B cell (primary cell): ENCODE measurements around the gene EFCAB7. TPM values are rescaled to one million over a fixed set of nuclear protein-coding genes. Genes with fewer than 3 reads are reported as not detected.

Experiments used
- ATAC-seq: fragments of 200-7000 bp; cut with Tn5 transposase; one replicate; pipeline ENCODE4 v1.10.0; 2021; ENCODE audit warnings: low read depth, mild to moderate bottlenecking, moderate number of reproducible peaks, moderate library complexity
- CTCF ChIA-PET: fragments of 350-600 bp; sonication (Branson Sonifier 250); formaldehyde crosslinking; loops from one replicate; lab custom pipeline; 2021; ENCODE audit warnings: antibody characterized with exemption, inconsistent platforms; lab: Charles Lee
- POLR2A ChIA-PET: fragments of 350-600 bp; sonication (Branson Sonifier 250); formaldehyde crosslinking; loops from one replicate; lab custom pipeline; 2021; ENCODE audit warnings: antibody characterized with exemption; lab: Charles Lee
- DNase-seq: peaks from one replicate; pipeline ENCODE4 v3.0.0; 2013
- H2AFZ ChIP-seq: 2 replicates; pipeline ENCODE4 v1.6.1; 2012; ENCODE audit warnings: mild to moderate bottlenecking, low read depth, low read length; ENCODE audit not compliant: insufficient read depth, poor library complexity, severe bottlenecking
- H3K27ac ChIP-seq, 2 donors: 1 replicate in 1 of 2; 2 replicates in 1 of 2; pipeline ENCODE4 v1.5.1; 2012 to 2013; ENCODE audit warnings: low read length in 2 of 2, mild to moderate bottlenecking in 2 of 2, moderate library complexity in 1 of 2
- H3K27me3 ChIP-seq, 4 experiments: fragments of 200-600 bp in 1 of 4; sonication (generic) in 1 of 4; replicated peaks in 1 of 4; 1 replicate in 2 of 4; 2 replicates in 2 of 4; pipeline versions ENCODE4 v1.6.1 to v1.7.0; 2013 to 2016; ENCODE audit warnings: low read length in 3 of 4, mild to moderate bottlenecking in 2 of 4, mixed read lengths in 1 of 4, moderate library complexity in 1 of 4; ENCODE audit not compliant: insufficient read depth in 4 of 4, control insufficient read depth in 3 of 4; ENCODE audit errors: control extremely low read depth in 1 of 4
- H3K36me3 ChIP-seq, 2 experiments: replicated peaks in 1 of 2; 1 replicate in 1 of 2; 2 replicates in 1 of 2; pipeline versions ENCODE4 v1.6.1 to v1.7.1; 2013; ENCODE audit warnings: low read length in 1 of 2; ENCODE audit not compliant: insufficient read depth in 2 of 2, control insufficient read depth in 1 of 2; ENCODE audit errors: control extremely low read depth in 1 of 2, extremely low read depth in 1 of 2
- H3K4me1 ChIP-seq, 2 donors: fragments of 200-600 bp in 1 of 2; sonication (generic) in 1 of 2; 1 replicate in 1 of 2; 2 replicates in 1 of 2; pipeline versions ENCODE4 v1.5.1 to v1.6.1; 2013 to 2017; ENCODE audit warnings: low read length in 2 of 2; ENCODE audit not compliant: control insufficient read depth in 2 of 2, insufficient read depth in 2 of 2
- H3K4me2 ChIP-seq: replicated peaks from 2 replicates; pipeline ENCODE3; 2012; ENCODE audit warnings: mild to moderate bottlenecking, low read depth, low read length; ENCODE audit not compliant: poor library complexity, severe bottlenecking
- H3K4me3 ChIP-seq, 5 experiments: fragments of 200-600 bp in 1 of 5; sonication (generic) in 1 of 5; 1 replicate in 3 of 5; 2 replicates in 2 of 5; pipeline versions ENCODE4 v1.5.1 to v1.7.0; 2011 to 2016; ENCODE audit warnings: low read length in 4 of 5, mild to moderate bottlenecking in 4 of 5, low read depth in 2 of 5, control low read depth in 1 of 5, moderate library complexity in 1 of 5; ENCODE audit not compliant: insufficient read depth in 1 of 5; ENCODE audit errors: control extremely low read depth in 1 of 5, extremely low read depth in 1 of 5
- H3K79me2 ChIP-seq: fragments of 200-600 bp; sonication (generic); one replicate; pipeline ENCODE4 v1.6.0; 2016; ENCODE audit warnings: low read length; ENCODE audit not compliant: control insufficient read depth, insufficient read depth
- H3K9ac ChIP-seq: fragments of 200-600 bp; sonication (generic); 2 replicates; pipeline ENCODE4 v1.6.1; 2017; ENCODE audit warnings: mild to moderate bottlenecking, low read length, moderate library complexity
- H3K9me3 ChIP-seq, 3 donors: one replicate each; pipeline versions ENCODE4 v1.6.1 to v1.7.1; 2013; ENCODE audit warnings: low read length in 2 of 3; ENCODE audit not compliant: control insufficient read depth in 2 of 3, insufficient read depth in 1 of 3; ENCODE audit errors: control extremely low read depth in 1 of 3
- H4K20me1 ChIP-seq: 2 replicates; pipeline ENCODE4 v1.6.0; 2012; ENCODE audit warnings: mild to moderate bottlenecking, low read length; ENCODE audit not compliant: insufficient read depth, control insufficient read depth, poor library complexity, severe bottlenecking
- H3K27ac Mint-ChIP-seq: one replicate; pipeline ENCODE4 v1.8.0; 2021; ENCODE audit warnings: mixed read lengths
- H3K27me3 Mint-ChIP-seq: one replicate; pipeline ENCODE4 v1.8.0; 2021; ENCODE audit warnings: mixed read lengths
- H3K4me1 Mint-ChIP-seq: one replicate; pipeline ENCODE4 v1.8.0; 2021; ENCODE audit warnings: mixed read lengths
- H3K4me3 Mint-ChIP-seq: one replicate; pipeline ENCODE4 v1.8.0; 2021; ENCODE audit warnings: mixed read lengths
- H3K9me3 Mint-ChIP-seq: one replicate; pipeline ENCODE4 v1.8.0; 2022; ENCODE audit warnings: mixed read lengths; ENCODE audit not compliant: insufficient read depth
- CTCF ChIP-seq: fragments of 200-600 bp; IDR thresholded peaks from one replicate; pipeline ENCODE4 v1.8.0; 2022; ENCODE audit warnings: antibody characterized with exemption, mild to moderate bottlenecking
- EZH2 ChIP-seq: IDR thresholded peaks from 2 replicates; pipeline ENCODE4 v1.6.1; 2012; ENCODE audit warnings: borderline replicate concordance, low read depth, mild to moderate bottlenecking, moderate library complexity, low read length; ENCODE audit not compliant: insufficient read depth, poor library complexity, severe bottlenecking
- WGBS: methylation state at CpG from one replicate; pipeline ENCODE4 v1.1.5; 2013; ENCODE audit warnings: missing lambda C conversion rate; ENCODE audit not compliant: insufficient coverage; 5-methylcytosine and 5-hydroxymethylcytosine counted together
- intact Hi-C: fragments of 100-400 bp; cut with micrococcal nuclease; formaldehyde crosslinking; loops from one replicate; pipeline ENCODE4 v1.10.0; 2022
- polyA plus RNA-seq: library from polyadenylated mRNA; depleted of rRNA; stranded (reverse); fragments of >200 nt; gene quantifications from 2 replicates; pipeline ENCODE4 v1.2.3, GENCODE V29; 2012
- total RNA-seq, 2 donors: library from RNA; stranded (reverse); fragments of 120-200 nt in 1 of 2; gene quantifications; 1 replicate in 1 of 2; 2 replicates in 1 of 2; pipeline versions ENCODE4 v1.2.3 to v1.2.4, GENCODE V29; 2013 to 2022

Gene EFCAB7
- total and polyA plus RNA-seq, 2 donors (not counting 1 experiment from before 2014, with no cell fraction given): 3.6 to 11.2 TPM

- Histone ChIP-seq H3K4me1 (peaks cover 16 to 17% of the 10 kb centered on the region in 2 donors), H3K79me2 (peaks cover 18% of the 10 kb centered on the region), H3K9ac (peak overlapping the region; percentile 83), H3K27ac (peak overlapping the region in 1 of 2 donors; percentile 91), H3K27me3 (no peaks in the 10 kb centered on the region), H3K9me3 (no peaks in the 10 kb centered on the region), H3K4me3 (peak overlapping the region in 2 of 5 experiments; percentile 78 to 96), H4K20me1 (no peaks in the 10 kb centered on the region), H3K4me2 (peak overlapping the region; percentile 82), H3K36me3 (peaks cover 0 to 1% of the 10 kb centered on the region in 2 experiments), H2AFZ (peak overlapping the region; percentile 95)
- intact Hi-C loops: loop anchor here (5.0 kb wide), 3 partner anchors 207 to 742 kb away; partner anchors contain the start of gene ATG4C
- no peaks in the 10 kb centered on the region for H3K27me3 Mint-ChIP-seq
- H3K27ac Mint-ChIP-seq: peak overlapping the region; percentile 26
- DNase-seq (peak; percentile 13), ATAC-seq (no peak)
- no CpG with 5 or more reads among the region's 3 CpGs for WGBS
- ChIA-PET POLR2A (no interaction called here), CTCF (interaction anchor here (1.3 kb wide), 1 partner anchor 14 kb away, joined by 3 read pairs; no protein-coding TSS in a partner anchor)
- peaks cover 26% of the 10 kb centered on the region for H3K4me1 Mint-ChIP-seq
- TF ChIP-seq EZH2 (no peak), CTCF (no peak)
- H3K9me3 Mint-ChIP-seq: no peaks in the 10 kb centered on the region
- peak overlapping the region; percentile 92 for H3K4me3 Mint-ChIP-seq
Measured at GRCh38 chr1:63524201-63524600, 876 bp downstream of the EFCAB7 start.

- Histone ChIP-seq H3K4me1 (no peaks in the 10 kb centered on the region), H3K79me2 (no peaks in the 10 kb centered on the region), H3K36me3 (peaks cover 1 to 3% of the 10 kb centered on the region in 2 experiments), H3K9me3 (no peaks in the 10 kb centered on the region), H2AFZ (no peak overlapping the region), H4K20me1 (no peaks in the 10 kb centered on the region), H3K27ac (no peak overlapping the region), H3K9ac (no peak overlapping the region), H3K27me3 (no peaks in the 10 kb centered on the region), H3K4me3 (no peak overlapping the region), H3K4me2 (no peak overlapping the region)
- H3K27me3 Mint-ChIP-seq: no peaks in the 10 kb centered on the region
- H3K4me1 Mint-ChIP-seq: no peaks in the 10 kb centered on the region
- ATAC-seq: no peak
- CTCF ChIA-PET: no interaction called here
- H3K9me3 Mint-ChIP-seq: no peaks in the 10 kb centered on the region
- H3K4me3 Mint-ChIP-seq: no peak overlapping the region
- TF ChIP-seq CTCF (no peak), EZH2 (no peak)
- DNase-seq: no peak
- intact Hi-C loops: no loop called here
- POLR2A ChIA-PET: no interaction called here
- WGBS: no CpG with 5 or more reads among the region's 1 CpG
- no peak overlapping the region for H3K27ac Mint-ChIP-seq
Measured at GRCh38 chr1:63532727-63533126, 9.4 kb downstream of the EFCAB7 start.
